Mesenchymal stem cell (in vitro differentiated cells and primary cell): ENCODE data around the gene TPR.
A peak's percentile ranks its signal among the peaks of the same experiment; 100 is the strongest.

Source experiments
- DNase-seq: peaks from one replicate; pipeline ENCODE4 v3.0.0-alpha.2; 2013
- H2AFZ ChIP-seq: one replicate; pipeline ENCODE4 v1.6.1; 2013; ENCODE audit warnings: low read depth, mild to moderate bottlenecking, control low read depth, inconsistent platforms, low read length, moderate library complexity
- H2AK5ac ChIP-seq: 2 replicates; pipeline ENCODE4 v1.6.1; 2013; ENCODE audit warnings: low read length, moderate library complexity, mild to moderate bottlenecking, inconsistent platforms; ENCODE audit not compliant: severe bottlenecking
- H2BK120ac ChIP-seq: one replicate; pipeline ENCODE4 v1.6.1; 2013; ENCODE audit warnings: low read depth, mild to moderate bottlenecking, inconsistent platforms, low read length, moderate library complexity
- H2BK12ac ChIP-seq, 2 experiments: one replicate each; pipeline ENCODE4 v1.6.1; 2013; ENCODE audit warnings: inconsistent platforms in 2 of 2, low read length in 2 of 2, mild to moderate bottlenecking in 2 of 2, moderate library complexity in 2 of 2, control low read depth in 1 of 2
- H2BK15ac ChIP-seq: one replicate; pipeline ENCODE4 v1.6.1; 2013; ENCODE audit warnings: mild to moderate bottlenecking, low read depth, inconsistent platforms; ENCODE audit not compliant: poor library complexity, severe bottlenecking
- H2BK5ac ChIP-seq: 2 replicates; pipeline ENCODE4 v1.6.1; 2013; ENCODE audit warnings: low read depth, mild to moderate bottlenecking, low read length, control low read depth, inconsistent platforms; ENCODE audit not compliant: poor library complexity, severe bottlenecking
- H3K14ac ChIP-seq, 2 experiments: one replicate each; pipeline ENCODE4 v1.6.1; 2013; ENCODE audit warnings: inconsistent platforms in 2 of 2, low read length in 2 of 2, control low read depth in 1 of 2, mild to moderate bottlenecking in 1 of 2, moderate library complexity in 1 of 2
- H3K18ac ChIP-seq, 2 experiments: one replicate each; pipeline ENCODE4 v1.6.1; 2013; ENCODE audit warnings: inconsistent platforms in 2 of 2, low read length in 2 of 2, control low read depth in 1 of 2, low read depth in 1 of 2, mild to moderate bottlenecking in 1 of 2
- H3K23ac ChIP-seq, 2 experiments: one replicate each; pipeline ENCODE4 v1.6.1; 2013; ENCODE audit warnings: inconsistent platforms in 2 of 2, low read length in 2 of 2, mild to moderate bottlenecking in 2 of 2, moderate library complexity in 2 of 2, control low read depth in 1 of 2
- H3K27ac ChIP-seq: 2 replicates; pipeline ENCODE4 v1.5.1; 2013; ENCODE audit warnings: mild to moderate bottlenecking, moderate library complexity, low read length, control low read depth, inconsistent platforms; ENCODE audit not compliant: poor library complexity, severe bottlenecking
- H3K27me3 ChIP-seq, 2 experiments: 2 replicates each; pipeline versions ENCODE4 v1.6.1 to v1.7.0; 2013; ENCODE audit warnings: low read length in 2 of 2, mild to moderate bottlenecking in 2 of 2, moderate library complexity in 2 of 2, control low read depth in 1 of 2, inconsistent platforms in 1 of 2; ENCODE audit not compliant: control insufficient read depth in 1 of 2, insufficient read depth in 1 of 2
- H3K36me3 ChIP-seq, 2 experiments: 2 replicates each; pipeline versions ENCODE4 v1.6.1 to v1.7.0; 2013; ENCODE audit warnings: low read length in 2 of 2, control low read depth in 1 of 2, inconsistent platforms in 1 of 2, low read depth in 1 of 2, mild to moderate bottlenecking in 1 of 2; ENCODE audit not compliant: insufficient read depth in 2 of 2, control insufficient read depth in 1 of 2
- H3K4ac ChIP-seq, 2 experiments: one replicate each; pipeline ENCODE4 v1.6.1; 2013; ENCODE audit warnings: inconsistent platforms in 2 of 2, low read length in 2 of 2, mild to moderate bottlenecking in 2 of 2, moderate library complexity in 2 of 2, control low read depth in 1 of 2, low read depth in 1 of 2
- H3K4me1 ChIP-seq: 2 replicates; pipeline ENCODE4 v1.6.1; 2013; ENCODE audit warnings: low read depth, low read length, control low read depth; ENCODE audit not compliant: control insufficient read depth, insufficient read depth
- H3K4me2 ChIP-seq: 2 replicates; pipeline ENCODE4 v1.6.1; 2013; ENCODE audit warnings: low read length, mild to moderate bottlenecking, inconsistent platforms; ENCODE audit not compliant: poor library complexity, severe bottlenecking
- H3K4me3 ChIP-seq, 2 experiments: 2 replicates each; pipeline versions ENCODE4 v1.5.1 to v1.7.0; 2013; ENCODE audit warnings: low read length in 2 of 2, mild to moderate bottlenecking in 2 of 2, control low read depth in 1 of 2, low read depth in 1 of 2; ENCODE audit not compliant: insufficient read depth in 1 of 2
- H3K79me1 ChIP-seq: replicated peaks from 2 replicates; pipeline ENCODE4 v1.6.1; 2013; ENCODE audit warnings: mild to moderate bottlenecking, control low read depth, low read length, inconsistent platforms; ENCODE audit not compliant: poor library complexity, severe bottlenecking
- H3K9ac ChIP-seq: 2 replicates; pipeline ENCODE4 v1.7.0; 2013; ENCODE audit warnings: mild to moderate bottlenecking, low read length, moderate library complexity
- H3K9me3 ChIP-seq: 2 replicates; pipeline ENCODE4 v1.7.0; 2013; ENCODE audit warnings: mild to moderate bottlenecking, low read length; ENCODE audit not compliant: control insufficient read depth
- H4K8ac ChIP-seq: one replicate; pipeline ENCODE4 v1.6.1; 2013; ENCODE audit warnings: inconsistent platforms, mild to moderate bottlenecking, low read length, moderate library complexity
- H4K91ac ChIP-seq: one replicate; pipeline ENCODE4 v1.6.1; 2013; ENCODE audit warnings: mild to moderate bottlenecking, low read length, inconsistent platforms
- WGBS: methylation state at CpG from one replicate; pipeline ENCODE4 v1.1.7; 2013; ENCODE audit warnings: mixed read lengths; 5-methylcytosine and 5-hydroxymethylcytosine counted together

The TPR gene

GRCh38 chr1:186330758-186331157 is 44.3 kb downstream of the TPR start:
- H3K23ac ChIP-seq = no peak overlapping the region

GRCh38 chr1:186327331-186327730 is 47.7 kb downstream of the TPR start:
- no peak overlapping the region for H2BK120ac ChIP-seq
- no peak overlapping the region for H3K4me3 ChIP-seq
- H2BK5ac ChIP-seq = no peak overlapping the region
- no peaks in the 10 kb centered on the region for H3K4me1 ChIP-seq
- H3K36me3 ChIP-seq = peaks cover 6 to 92% of the 10 kb centered on the region in 2 experiments
- no peak overlapping the region for H3K4me2 ChIP-seq
- H3K9ac ChIP-seq = no peak overlapping the region
- H3K79me1 ChIP-seq = peaks cover 4% of the 10 kb centered on the region
- no peak overlapping the region for H2AFZ ChIP-seq
- H3K18ac ChIP-seq = no peak overlapping the region
- H2BK15ac ChIP-seq = no peak overlapping the region
- H2AK5ac ChIP-seq = no peak overlapping the region
- DNase-seq = no peak
- H3K14ac ChIP-seq = no peak overlapping the region
- H3K9me3 ChIP-seq = no peaks in the 10 kb centered on the region
- no peak overlapping the region for H4K91ac ChIP-seq
- no peak overlapping the region for H3K23ac ChIP-seq
- H4K8ac ChIP-seq = no peak overlapping the region
- no peak overlapping the region for H3K27ac ChIP-seq
- 100% methylated on average over 1 of the region's 1 CpG for WGBS
- no peak overlapping the region for H3K4ac ChIP-seq
- H3K27me3 ChIP-seq = no peaks in the 10 kb centered on the region
- H2BK12ac ChIP-seq = no peak overlapping the region

More at GRCh38 chr1:186330758-186331157, 44.3 kb downstream of the TPR start:
- DNase-seq = peak; percentile 12
- Histone ChIP-seq H2BK5ac (no peak overlapping the region), H3K36me3 (peaks cover 3 to 96% of the 10 kb centered on the region in 2 experiments), H2AK5ac (no peak overlapping the region), H3K4me3 (no peak overlapping the region), H3K27me3 (no peaks in the 10 kb centered on the region), H3K9me3 (no peaks in the 10 kb centered on the region), H3K4me2 (no peak overlapping the region), H4K8ac (no peak overlapping the region), H3K4ac (no peak overlapping the region), H3K4me1 (no peaks in the 10 kb centered on the region), H3K9ac (no peak overlapping the region), H3K18ac (no peak overlapping the region), H3K27ac (no peak overlapping the region), H3K14ac (no peak overlapping the region), H2AFZ (no peak overlapping the region), H2BK15ac (no peak overlapping the region), H2BK12ac (no peak overlapping the region), H2BK120ac (no peak overlapping the region), H3K79me1 (peaks cover 4% of the 10 kb centered on the region), H4K91ac (no peak overlapping the region)
- WGBS = no CpG with 5 or more reads among the region's 1 CpG

GRCh38 chr1:186326009-186326408 is 49.0 kb downstream of the TPR start:
- H3K14ac ChIP-seq = no peak overlapping the region
- H2AK5ac ChIP-seq = no peak overlapping the region
- peak overlapping the region; percentile 57 for H3K9ac ChIP-seq
- no peak overlapping the region for H2BK15ac ChIP-seq
- no peaks in the 10 kb centered on the region for H3K4me1 ChIP-seq
- H4K8ac ChIP-seq = no peak overlapping the region
- H3K27ac ChIP-seq = no peak overlapping the region
- no peak overlapping the region for H4K91ac ChIP-seq
- 98% methylated on average over 1 of the region's 1 CpG for WGBS
- no peak overlapping the region for H3K4me2 ChIP-seq
- H2BK120ac ChIP-seq = no peak overlapping the region
- no peak overlapping the region for H3K18ac ChIP-seq
- no peak for DNase-seq
- peaks cover 7% of the 10 kb centered on the region for H3K79me1 ChIP-seq
- H2AFZ ChIP-seq = no peak overlapping the region
- no peak overlapping the region for H2BK5ac ChIP-seq
- no peak overlapping the region for H3K23ac ChIP-seq
- peaks cover 6 to 92% of the 10 kb centered on the region in 2 experiments for H3K36me3 ChIP-seq
- H3K27me3 ChIP-seq = no peaks in the 10 kb centered on the region
- no peak overlapping the region for H3K4ac ChIP-seq
- H3K9me3 ChIP-seq = no peaks in the 10 kb centered on the region
- no peak overlapping the region for H3K4me3 ChIP-seq
- H2BK12ac ChIP-seq = no peak overlapping the region

- Histone ChIP-seq H4K8ac (no peak overlapping the region), H2AFZ (no peak overlapping the region), H3K9me3 (no peaks in the 10 kb centered on the region), H4K91ac (no peak overlapping the region), H3K9ac (peak overlapping the region; percentile 57), H3K36me3 (peaks cover 6 to 92% of the 10 kb centered on the region in 2 experiments), H2BK12ac (no peak overlapping the region), H3K27me3 (no peaks in the 10 kb centered on the region), H3K4me2 (no peak overlapping the region), H2BK5ac (no peak overlapping the region), H3K4me3 (no peak overlapping the region), H3K4me1 (no peaks in the 10 kb centered on the region), H3K27ac (no peak overlapping the region), H3K14ac (no peak overlapping the region), H2BK15ac (no peak overlapping the region), H2BK120ac (no peak overlapping the region), H3K79me1 (peaks cover 8% of the 10 kb centered on the region), H3K23ac (no peak overlapping the region), H3K4ac (no peak overlapping the region), H2AK5ac (no peak overlapping the region), H3K18ac (no peak overlapping the region)
- peak; percentile 34 for DNase-seq
- WGBS = 94% methylated on average over 1 of the region's 2 CpGs
Observed at GRCh38 chr1:186325239-186325638, 49.8 kb downstream of the TPR start.
